ENCODE measurements around the gene XIST.
"Not testable (repeated sequence)": the region's sequence is repeated elsewhere in the genome, so short reads cannot be mapped to it uniquely, and the experiment has no call there.

XIST gene

DNA sequence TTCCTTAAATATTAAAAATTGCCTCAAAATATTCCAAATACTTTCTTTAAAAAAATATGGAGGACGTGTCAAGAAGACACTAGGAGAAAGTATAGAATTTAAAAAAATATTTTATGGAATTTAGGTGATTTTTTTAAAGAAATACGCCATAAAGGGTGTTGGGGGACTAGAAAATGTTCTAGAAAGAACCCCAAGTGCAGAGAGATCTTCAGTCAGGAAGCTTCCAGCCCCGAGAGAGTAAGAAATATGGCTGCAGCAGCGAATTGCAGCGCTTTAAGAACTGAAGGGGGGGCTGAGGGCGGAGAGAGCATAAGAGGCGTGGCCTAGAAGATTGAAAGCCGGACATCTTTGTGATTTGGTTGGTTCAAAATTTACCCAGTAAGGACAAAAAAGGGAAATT, at the start of gene XIST:
Gene XIST (minus strand): TSS at position 248 of the 400 bp plus-strand sequence.
- DNase-seq: no peak

DNA sequence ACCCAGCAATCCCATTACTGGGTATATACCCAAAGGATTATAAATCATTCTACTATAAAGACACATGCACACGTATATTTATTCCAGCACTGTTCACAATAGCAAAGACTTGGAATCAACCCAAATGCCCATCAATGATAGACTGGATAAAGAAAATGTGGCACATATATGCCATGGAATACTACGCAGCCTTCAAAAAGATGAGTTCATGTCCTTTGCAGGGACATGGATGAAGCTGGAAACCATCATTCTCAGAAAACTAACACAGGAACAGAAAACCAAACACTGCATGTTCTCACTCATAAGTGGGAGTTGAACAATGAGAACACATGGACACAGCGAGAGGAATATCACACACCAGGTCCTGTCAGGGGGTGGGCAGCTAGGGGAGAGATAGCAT, 45.8 kb upstream of the XIST start:
- not testable (repeated sequence) for DNase-seq

DNA sequence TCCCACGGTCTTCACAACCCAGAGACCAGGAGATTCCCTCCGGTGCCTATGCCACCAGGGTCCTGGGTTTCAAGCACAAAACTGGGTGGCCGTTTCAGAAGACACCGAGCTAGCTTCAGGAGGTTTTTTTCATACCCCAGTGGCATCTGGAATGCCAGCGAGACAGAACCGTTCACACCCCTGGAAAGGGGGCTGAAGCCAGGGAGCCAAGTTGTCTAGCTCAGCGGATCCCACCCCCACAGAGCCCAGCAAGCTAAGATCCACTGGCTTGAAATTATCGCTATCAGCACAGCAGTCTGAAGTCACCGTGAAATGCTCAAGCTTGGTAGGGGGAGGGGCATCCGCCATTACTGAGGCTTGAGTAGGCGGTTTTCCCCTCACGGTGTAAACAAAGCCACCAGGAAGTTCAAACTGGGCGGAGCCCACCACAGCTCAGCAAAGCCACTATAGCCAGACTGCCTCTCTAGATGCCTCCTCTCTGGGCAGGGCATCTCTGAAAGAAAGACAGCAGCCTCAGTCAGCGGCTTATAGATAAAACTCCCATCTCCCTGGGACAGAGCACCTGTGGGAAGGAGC, 40.1 kb upstream of the XIST start:
- DNase-seq: not testable (repeated sequence)

DNA sequence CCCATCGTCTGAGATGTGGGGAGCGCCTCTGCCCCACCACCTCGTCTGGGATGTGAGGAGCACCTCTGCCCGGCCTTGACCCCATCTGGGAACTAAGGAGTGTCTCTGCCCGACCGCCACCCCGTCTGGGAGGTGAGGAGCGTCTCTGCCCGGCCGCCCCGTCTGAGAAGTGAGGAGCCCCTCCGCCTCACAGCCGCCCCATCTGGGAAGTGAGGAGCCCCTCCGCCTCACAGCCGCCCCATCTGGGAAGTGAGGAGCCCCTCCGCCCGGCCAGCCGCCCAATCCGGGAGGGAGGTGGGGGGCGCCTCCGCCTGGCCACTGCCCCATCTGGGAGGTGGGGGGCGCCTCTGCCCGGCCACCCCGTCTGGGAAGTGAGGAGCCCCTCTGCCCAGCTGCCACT, 29.7 kb upstream of the XIST start:
- DNase-seq: not testable (repeated sequence)

DNA sequence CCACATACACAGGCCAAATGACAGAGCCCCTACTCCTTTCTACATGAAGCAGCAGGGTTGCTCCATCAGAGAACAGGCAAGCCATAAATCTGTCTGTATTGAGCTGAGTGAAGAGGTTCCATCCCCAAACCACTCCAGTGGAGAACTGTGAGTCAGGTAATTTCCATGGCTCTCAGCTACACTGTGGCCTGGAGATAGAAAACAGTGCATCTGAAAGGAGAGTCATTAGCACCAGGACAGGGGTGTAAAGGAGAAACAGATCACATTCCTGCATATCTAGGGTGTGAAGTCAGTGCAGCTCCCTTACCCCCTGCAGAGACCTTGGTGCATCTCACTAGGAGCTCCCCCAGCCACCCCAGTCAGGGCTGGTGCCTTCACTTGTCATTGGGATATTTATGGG, 25.2 kb upstream of the XIST start:
- DNase-seq: no peak

DNA sequence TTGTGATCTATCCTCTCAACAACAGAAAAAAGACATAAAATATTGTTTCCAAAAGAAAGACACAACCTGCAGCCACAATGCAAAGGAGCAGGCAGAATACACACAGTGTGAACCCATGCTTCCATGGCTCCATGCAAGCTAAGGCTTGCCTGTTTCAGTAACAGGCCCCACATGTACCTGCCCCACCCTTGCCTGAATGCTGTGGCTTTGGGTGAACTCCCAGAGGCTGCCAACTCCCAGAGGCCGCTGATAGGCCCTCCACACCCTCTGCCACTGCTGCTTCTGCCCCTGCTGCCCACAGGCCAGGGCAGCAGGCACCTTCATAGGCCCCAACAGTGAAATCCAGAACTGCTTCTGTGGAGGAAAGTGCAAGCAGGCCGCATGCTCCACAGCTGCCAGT, 24.4 kb upstream of the XIST start:
- no peak for DNase-seq

DNA sequence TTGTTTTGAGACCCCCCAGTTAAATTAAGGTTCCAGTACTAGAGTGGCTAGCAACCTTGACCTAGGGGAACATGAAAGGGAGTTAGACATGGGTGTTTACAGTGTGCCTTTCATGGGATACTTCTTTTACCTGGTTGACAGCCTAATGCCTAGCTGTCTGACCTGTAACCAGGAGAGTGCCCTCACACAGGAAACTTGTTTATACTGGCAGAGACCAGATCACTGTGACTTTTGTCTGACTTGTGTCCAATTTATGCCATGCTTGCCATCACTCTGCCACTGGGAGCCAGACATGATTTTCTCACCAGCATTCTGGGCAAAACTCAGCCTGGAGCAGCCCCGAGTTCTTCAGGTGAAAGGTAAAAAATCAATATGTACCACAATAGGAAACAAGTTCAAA, 16.4 kb upstream of the XIST start:
- no peak for DNase-seq

DNA sequence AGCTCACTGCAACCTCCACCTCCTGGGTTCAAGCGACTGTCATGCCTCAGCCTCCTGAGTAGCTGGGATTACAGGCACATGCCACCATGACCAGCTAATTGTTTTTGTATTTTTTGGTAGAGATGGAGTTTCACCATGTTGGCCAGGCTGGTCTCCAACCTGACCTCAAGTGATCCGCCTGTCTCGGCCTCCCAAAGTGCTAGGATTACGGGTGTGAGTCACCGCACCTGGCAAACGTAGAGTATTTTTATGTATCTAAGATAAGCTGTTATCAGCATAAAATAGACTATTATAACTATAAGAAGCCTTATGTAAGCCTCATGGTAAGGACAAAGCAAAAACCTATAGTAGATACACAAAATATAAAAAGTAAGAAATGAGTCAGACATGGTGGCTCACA, 14.6 kb upstream of the XIST start:
- DNase-seq: no peak

DNA sequence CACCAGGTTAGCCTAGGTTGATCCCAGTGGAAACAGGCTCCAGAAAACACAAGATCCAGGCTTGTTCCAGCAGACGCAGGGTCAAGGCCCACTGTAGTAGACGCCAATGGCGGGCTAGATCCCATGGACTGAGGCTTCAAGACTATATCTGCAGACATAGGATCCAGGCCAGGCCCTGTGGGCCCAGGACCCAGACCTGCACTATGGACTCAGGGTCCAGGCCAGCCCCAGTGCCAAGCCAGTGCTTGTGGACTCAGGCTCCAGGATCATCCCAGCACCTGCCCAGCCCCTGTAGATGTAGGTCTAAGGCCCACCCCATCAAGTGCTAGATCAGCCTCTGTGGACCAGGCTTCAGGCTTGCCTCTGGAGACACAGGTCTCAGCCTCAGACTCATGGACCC, 11.3 kb upstream of the XIST start:
- no peak for DNase-seq

DNA sequence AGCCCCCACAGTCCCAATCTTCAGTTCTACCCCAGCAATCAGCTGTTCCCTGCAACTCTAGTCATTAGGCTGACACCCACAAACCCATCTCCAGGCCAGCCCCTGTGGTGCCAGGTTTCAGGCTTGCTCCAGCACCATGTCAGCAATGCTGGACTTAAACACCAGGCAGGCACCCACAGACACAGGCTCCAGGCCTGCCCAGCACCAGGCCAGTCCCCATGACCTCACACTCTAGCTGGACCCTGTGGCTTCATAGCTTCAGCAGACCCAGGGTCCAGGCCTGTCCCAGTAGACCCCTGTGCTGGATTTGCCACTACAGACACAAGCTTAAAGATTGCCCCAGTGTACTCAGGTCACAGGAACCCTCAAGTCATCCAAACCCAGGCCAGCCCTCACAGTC, 10.8 kb upstream of the XIST start:
- no peak for DNase-seq

DNA sequence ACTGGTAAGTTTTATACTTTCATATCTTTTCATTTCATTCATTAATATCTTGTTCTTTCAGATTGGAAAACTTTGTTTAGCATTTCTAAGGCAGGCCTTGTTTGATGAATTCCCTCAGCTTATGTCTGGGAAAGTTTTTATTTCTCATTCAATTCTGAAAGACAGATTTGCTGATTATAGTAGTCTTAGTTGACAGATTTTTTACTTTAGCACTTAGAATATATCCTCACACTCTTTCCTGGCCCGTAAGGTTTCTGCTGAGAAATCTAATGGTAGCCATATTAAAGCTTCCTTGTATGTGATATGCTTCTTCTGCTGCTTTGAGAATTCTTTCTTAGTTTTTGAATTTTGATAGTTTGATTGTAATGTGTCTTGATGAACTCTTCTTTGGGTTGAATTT, 7.1 kb upstream of the XIST start:
- no peak for DNase-seq

DNA sequence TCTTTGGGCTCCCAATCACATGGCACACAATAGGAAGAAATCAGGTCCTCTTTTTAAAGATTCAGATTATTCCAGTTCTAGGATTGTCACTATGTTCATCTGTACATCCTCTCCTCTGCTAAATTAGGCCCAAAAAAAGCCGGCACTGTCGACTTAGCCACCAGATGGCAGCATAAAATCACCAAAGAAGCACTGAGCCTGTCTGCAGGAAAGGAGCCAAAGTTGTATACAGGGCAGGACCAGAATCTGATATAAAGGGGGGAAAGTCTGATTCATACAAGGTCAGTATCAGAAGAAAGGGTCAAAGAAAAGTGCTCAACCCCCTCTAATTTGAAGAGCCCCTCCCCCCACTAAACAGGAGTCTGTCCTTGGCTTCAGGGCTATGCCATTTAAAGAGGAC, 3.0 kb upstream of the XIST start:
- peak; percentile 29 for DNase-seq

DNA sequence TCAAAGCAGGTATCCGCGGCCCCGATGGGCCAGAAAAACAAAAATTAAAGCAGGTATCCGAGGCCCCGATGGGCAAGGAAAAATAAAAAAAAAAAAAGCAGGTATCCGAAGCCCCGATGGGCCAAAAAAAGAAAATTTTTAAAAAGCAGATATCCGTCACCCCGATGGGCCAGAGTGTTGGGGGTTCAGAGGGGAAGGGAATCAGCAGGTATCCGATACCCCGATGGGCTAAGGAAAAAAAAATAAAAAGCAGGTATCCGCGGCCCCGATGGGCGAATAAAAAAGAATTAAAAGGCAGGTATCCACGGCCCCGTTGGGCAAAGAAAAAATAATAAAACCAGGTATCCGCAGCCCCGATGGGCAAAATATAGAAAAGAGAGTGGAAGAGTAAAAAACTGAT, 492 bp downstream of the XIST start:
- DNase-seq: no peak

DNA sequence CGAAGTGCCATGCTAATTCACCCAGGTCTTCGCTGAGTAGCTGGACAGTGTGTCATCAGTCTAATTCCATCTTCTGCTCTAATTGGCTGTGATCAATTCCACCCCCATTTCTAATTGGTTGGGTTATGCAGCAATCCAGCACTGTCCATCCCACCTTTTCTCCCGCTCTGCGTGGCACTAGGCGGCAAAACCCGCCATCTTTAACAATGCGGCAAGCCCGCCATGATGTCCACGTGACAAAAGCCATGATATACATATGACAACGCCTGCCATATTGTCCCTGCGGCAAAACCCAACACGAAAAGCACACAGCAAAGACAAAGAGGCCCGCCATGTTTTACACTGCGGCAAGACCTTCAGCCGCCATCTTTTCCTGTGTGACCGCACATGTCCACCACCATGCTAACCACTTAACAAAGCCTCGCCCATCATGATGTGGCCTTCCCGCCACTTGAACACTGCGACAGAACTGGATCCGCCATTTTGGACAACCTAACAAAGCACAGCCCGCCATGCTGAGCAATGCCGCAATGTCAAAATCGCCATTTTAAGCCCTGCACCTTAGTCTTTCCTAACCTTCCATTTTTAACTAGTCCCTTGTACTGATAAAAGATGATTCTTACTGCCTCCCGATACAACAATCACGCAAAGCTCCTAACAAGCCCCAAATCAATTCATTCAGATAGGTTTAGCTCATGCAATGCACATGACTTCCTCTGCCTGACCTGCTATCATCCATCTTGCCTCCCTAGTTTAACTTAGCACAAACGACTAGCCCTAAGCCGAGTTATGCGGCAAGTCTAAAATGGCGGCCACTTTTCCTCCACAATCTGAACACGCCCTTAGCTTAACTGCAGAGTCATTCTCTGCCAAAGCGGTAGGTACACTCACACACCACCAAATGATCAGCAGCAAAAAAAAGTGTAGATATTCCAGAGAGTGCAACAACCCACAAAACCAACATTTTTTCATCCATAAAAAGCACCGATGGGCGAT, 1.2 kb downstream of the XIST start:
- no peak for DNase-seq

DNA sequence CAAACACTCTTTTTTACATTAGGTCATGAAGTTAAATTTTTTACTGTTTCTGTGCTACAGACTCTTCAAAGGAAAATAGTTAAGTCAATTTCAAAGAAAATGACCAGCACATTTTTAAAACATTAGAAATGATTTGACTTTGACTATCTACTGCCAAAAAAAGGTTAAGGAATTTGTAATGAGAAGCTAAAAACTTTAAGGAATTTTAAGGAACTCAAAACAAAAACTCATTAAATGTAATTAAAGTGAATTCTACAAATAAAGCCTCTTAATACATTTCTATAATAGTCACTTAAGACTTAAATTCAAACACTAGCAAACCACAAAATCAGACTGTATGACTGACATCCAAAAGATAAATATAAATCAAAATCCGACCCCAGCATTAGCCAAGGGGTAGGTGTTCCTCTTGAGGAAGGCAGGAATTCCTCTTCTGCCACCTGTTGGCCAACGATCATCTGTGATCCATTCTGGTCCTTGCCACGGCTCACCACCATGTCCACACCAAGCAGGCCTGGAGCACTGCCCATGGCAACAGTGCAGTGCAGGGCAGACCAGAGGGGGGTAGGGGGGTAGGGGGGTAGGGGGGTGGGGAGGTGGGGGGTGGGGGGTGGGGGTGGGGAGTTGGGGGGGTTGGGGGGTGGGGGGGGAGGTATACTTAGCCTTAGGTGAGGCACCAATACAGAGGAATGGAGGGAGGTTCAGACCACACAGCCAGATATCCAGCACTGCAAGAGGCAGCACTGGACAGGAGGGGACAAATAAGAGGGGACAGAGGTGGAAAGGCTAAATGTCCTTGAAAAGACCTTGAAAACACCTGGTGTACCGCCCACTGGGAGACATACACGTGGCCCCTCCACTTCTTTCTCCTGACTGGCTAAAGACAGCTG, 2.1 kb downstream of the XIST start:
- peak; percentile 0 for DNase-seq

DNA sequence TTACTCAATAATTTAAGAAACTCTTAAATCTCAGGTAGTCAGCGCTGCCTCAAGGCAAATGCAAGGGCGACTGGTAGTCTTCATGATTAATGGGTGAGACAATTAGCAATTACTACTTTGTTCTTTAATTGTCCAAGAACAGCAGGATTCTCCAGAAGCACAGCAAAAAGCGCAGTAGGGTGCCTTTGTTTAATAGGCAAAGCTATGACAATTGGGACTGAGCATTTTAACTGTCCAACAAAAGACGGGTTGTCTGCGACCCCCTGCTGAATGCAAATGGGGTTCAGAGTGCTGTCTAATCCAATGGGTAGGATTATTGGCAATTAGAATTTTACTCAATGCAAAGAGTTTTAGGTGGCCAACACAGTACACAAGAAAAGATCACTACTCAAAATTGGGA, 3.4 kb downstream of the XIST start:
- DNase-seq: no peak

DNA sequence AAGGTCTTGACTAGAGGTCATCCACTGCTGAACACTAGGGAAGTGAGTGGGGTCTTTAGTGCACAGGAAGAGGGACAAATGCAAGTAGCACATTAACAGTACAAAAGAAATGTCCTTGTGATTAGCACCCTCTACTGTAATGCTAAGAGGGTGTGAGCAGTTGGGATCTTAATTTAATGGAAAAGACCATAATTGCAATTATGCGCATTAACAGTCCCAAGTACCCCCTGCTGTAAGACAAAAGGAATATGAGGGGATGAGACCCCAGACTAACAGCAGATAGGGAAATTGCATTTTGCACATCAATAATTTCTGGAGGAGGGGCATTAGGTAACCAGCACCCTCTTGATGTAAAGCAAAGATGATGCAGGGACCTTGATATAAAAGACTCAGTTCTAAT, 4.5 kb downstream of the XIST start:
- DNase-seq: no peak

DNA sequence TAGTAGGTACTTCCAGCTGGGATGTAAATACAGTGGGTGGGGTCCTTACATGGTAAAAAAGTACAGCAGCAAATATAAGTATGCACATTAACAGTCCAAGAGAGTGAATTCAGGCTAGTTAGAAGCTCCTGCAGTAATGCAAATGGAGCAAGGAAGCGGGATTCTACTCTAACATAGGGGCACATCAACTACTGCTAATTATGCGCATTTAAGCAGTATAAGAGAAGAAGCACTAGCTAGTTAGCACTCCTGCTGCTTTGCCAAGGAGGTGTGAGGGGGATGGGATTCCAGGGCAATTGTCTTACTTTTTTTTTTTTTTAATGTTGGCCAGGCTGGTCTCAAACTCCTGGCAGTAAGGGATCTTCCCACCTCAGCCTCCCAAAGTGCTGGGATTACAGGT, 5.4 kb downstream of the XIST start:
- DNase-seq: no peak

DNA sequence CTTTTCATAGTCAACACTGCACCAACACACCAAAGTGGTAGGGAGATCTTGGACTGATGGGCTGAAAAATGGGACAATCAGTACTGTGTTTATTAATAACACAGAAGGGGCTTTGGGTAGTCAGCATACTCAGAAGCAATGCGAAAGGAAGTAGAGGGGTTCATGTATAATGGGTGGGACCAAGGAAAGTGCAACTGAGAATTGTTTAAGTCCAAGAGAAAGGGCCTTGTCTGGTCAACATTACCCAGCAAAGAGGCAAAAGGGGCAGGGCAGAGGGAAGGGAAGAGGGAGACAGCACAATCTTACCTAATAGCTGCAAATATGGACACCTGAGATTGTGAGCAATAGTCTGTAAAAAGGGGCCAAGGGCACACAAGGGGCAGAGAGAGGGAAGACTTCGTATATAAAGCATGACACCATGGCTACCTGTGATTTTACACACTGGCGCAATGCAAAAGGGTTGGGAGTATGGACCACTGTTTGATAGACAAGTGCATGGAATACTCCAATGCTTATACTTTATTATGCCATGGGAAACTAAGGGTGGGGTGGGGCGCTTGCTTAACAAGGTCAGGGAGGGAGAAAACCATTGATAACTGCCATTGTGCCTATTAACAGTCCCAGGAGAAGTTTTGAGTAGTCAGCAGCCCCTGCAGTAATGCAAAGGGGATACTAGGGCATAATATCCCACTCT, 9.8 kb downstream of the XIST start:
- DNase-seq: no peak

DNA sequence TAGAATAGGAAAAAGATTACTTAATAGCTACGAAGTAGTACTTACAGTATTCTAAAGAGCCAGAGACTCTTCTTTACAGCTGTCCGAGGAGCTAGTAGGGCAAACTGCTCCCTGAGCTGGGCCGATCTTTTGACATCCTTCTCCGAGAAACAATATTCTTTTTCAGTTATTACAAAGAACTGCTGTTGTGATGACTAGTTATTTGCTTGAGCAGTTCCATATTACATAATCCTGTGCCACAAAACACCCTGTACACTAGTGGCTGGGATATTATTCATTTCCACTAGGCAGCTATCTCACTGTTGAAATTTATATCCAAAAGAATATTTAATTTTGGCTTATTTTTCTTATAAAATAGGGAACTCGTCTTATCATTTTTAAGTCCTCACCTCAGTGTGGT, 11.2 kb downstream of the XIST start:
- DNase-seq: peak; percentile 15

DNA sequence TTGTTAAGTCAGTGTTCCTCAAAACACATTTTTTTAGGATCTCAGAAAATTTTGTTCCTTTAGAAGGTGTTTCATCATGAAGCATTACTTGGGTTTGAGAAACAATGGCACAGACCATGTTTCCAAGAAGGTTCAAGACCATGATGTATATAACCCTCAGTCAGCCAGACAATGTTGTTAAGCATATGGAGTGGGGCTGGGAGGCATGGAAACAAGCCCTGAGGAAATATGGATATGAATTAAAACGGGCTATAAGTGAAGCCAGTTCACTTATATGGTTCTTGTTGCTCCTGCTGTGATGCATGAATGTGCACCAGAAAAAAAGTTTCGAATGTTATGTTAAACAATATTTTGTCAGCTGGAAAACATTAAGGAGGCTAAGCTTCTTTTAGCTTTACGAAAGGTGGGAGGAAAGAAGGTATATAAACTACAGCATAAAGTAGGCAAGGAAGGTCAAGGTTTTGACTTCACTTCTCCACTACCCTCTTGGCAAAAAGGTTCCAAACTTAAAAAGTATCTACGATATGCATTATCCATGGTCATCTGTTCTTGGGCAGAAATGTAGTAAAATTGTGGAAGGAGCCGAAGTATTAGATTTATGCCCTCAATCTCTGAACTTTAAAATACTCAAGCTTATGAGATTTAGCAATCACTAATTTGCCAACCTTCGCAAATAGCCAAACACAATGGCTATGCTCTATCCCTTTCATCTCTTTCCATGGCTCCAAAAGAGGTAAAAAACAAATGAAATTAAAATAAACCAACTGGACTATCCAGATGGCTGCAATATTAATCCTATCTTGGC, 12.2 kb downstream of the XIST start:
- no peak for DNase-seq

DNA sequence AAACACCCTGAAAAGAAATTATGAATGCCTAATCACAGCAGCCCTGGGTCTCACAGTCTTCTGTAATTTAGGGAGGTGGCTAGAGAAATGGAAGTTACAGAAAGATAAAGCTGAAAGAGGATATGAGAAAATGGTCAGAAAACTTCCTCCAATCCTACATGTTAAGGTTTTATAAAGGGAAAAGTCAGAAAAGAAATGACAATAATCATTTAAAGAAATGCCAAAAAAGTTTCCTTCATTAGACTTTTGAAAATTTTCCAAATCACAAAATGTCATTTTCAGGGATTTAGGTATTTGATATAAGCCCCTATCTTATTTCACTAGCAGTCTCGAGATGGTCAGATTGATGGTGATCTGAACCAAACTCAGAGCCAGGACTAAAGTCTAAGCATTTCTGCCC, 13.4 kb downstream of the XIST start:
- no peak for DNase-seq
